H1 (cell line): ENCODE results near the gene ARGLU1. TPM values are rescaled to one million over a fixed set of nuclear protein-coding genes. Genes with fewer than 3 reads are reported as not detected.

Source experiments
- CTCF ChIA-PET: fragments of 300-600 bp; sonication (Branson Sonifier 250); formaldehyde crosslinking; loops from one replicate; lab custom pipeline; 2021; ENCODE audit not compliant: partially characterized antibody; lab: Charles Lee
- POLR2A ChIA-PET: fragments of 300-600 bp; sonication (Branson Sonifier 250); formaldehyde crosslinking; loops from one replicate; lab custom pipeline; 2021; ENCODE audit warnings: inconsistent platforms; ENCODE audit not compliant: partially characterized antibody; lab: Charles Lee
- DNase-seq, 2 experiments: peaks; one replicate each; pipeline versions ENCODE4 v3.0.0 to v3.0.0-alpha.2; 2010 to 2022; ENCODE audit warnings: low spot score in 2 of 2, low read depth in 1 of 2, mixed read lengths in 1 of 2
- FAIRE-seq: peaks from 2 replicates; lab custom pipeline; 2011; peaks lifted over from hg19 to GRCh38; lab: Jason Lieb, UNC
- H2AFZ ChIP-seq: 2 replicates; pipeline ENCODE4 v1.8.1; 2012; ENCODE audit warnings: low read length, inconsistent platforms
- H2AK5ac ChIP-seq: 2 replicates; pipeline ENCODE4 v1.6.1; 2013; ENCODE audit warnings: low read depth, low read length
- H2BK120ac ChIP-seq: replicated peaks from 2 replicates; pipeline ENCODE3; 2013; ENCODE audit warnings: low read depth, low read length, inconsistent platforms
- H2BK12ac ChIP-seq: 2 replicates; pipeline ENCODE4 v1.6.1; 2013; ENCODE audit warnings: low read depth, low read length
- H2BK15ac ChIP-seq: 2 replicates; pipeline ENCODE4 v1.6.1; 2013; ENCODE audit warnings: low read length
- H2BK20ac ChIP-seq: 2 replicates; pipeline ENCODE4 v1.6.1; 2013; ENCODE audit warnings: low read length
- H2BK5ac ChIP-seq: 2 replicates; pipeline ENCODE4 v1.6.1; 2013; ENCODE audit warnings: low read depth, low read length
- H3K14ac ChIP-seq: 2 replicates; pipeline ENCODE4 v1.6.1; 2013; ENCODE audit warnings: inconsistent platforms; ENCODE audit not compliant: insufficient read length
- H3K18ac ChIP-seq: 2 replicates; pipeline ENCODE4 v1.6.1; 2013; ENCODE audit warnings: low read length; ENCODE audit errors: extremely low read depth
- H3K23ac ChIP-seq: 2 replicates; pipeline ENCODE4 v1.6.1; 2013; ENCODE audit warnings: inconsistent platforms; ENCODE audit not compliant: insufficient read length
- H3K23me2 ChIP-seq: 2 replicates; pipeline ENCODE4 v1.6.1; 2013; ENCODE audit warnings: low read depth, low read length
- H3K27ac ChIP-seq: 2 replicates; pipeline ENCODE4 v1.6.1; 2011; ENCODE audit warnings: low read depth, low read length, inconsistent platforms
- H3K27me3 ChIP-seq, 4 experiments: replicated peaks in 1 of 4; 1 replicate in 1 of 4; 2 replicates in 3 of 4; pipeline versions ENCODE4 v1.6.1 to v1.8.1; 2011 to 2013; ENCODE audit warnings: low read length in 3 of 4, mild to moderate bottlenecking in 3 of 4, inconsistent platforms in 2 of 4, mixed read lengths in 2 of 4, moderate library complexity in 1 of 4; ENCODE audit not compliant: control insufficient read depth in 3 of 4, insufficient read depth in 3 of 4; ENCODE audit errors: extremely low read depth in 1 of 4
- H3K36me3 ChIP-seq, 4 experiments: 2 replicates each; pipeline versions ENCODE4 v1.6.1 to v1.8.1; 2011 to 2013; ENCODE audit warnings: mild to moderate bottlenecking in 4 of 4, low read length in 3 of 4, moderate library complexity in 2 of 4, control low read depth in 1 of 4, inconsistent platforms in 1 of 4; ENCODE audit not compliant: insufficient read depth in 4 of 4, control insufficient read depth in 2 of 4
- H3K4ac ChIP-seq: replicated peaks from 2 replicates; pipeline ENCODE3; 2013; ENCODE audit warnings: low read length, low read depth, mixed read lengths, inconsistent platforms; ENCODE audit not compliant: insufficient read length
- H3K4me1 ChIP-seq, 4 experiments: replicated peaks in 1 of 4; 1 replicate in 1 of 4; 2 replicates in 3 of 4; pipeline versions ENCODE4 v1.6.1 to v1.8.1; 2011 to 2013; ENCODE audit warnings: low read length in 3 of 4, inconsistent platforms in 2 of 4, mixed read lengths in 1 of 4; ENCODE audit not compliant: insufficient read depth in 4 of 4, control insufficient read depth in 3 of 4
- H3K4me2 ChIP-seq, 2 experiments: 2 replicates each; pipeline versions ENCODE4 v1.6.1 to v1.8.1; 2011 to 2013; ENCODE audit warnings: low read depth in 2 of 2, low read length in 2 of 2, control low read depth in 1 of 2, inconsistent platforms in 1 of 2, mild to moderate bottlenecking in 1 of 2; ENCODE audit not compliant: insufficient read depth in 1 of 2
- H3K4me3 ChIP-seq, 4 experiments: fragments of 200-600, 300-600 bp in 1 of 4; sonication (generic), shearing (Covaris generic), sonication (Bioruptor Twin) in 1 of 4; 2 replicates each; pipeline versions ENCODE4 v1.5.1 to v1.8.1; 2011 to 2016; ENCODE audit warnings: low read length in 4 of 4, low read depth in 3 of 4, control low read depth in 2 of 4, inconsistent platforms in 2 of 4, mild to moderate bottlenecking in 2 of 4, mixed read lengths in 1 of 4, moderate library complexity in 1 of 4; ENCODE audit not compliant: insufficient read depth in 2 of 4; ENCODE audit errors: extremely low read depth in 1 of 4
- H3K56ac ChIP-seq: replicated peaks from 2 replicates; pipeline ENCODE3; 2013; ENCODE audit warnings: low read depth, mild to moderate bottlenecking, mixed read lengths, low read length, inconsistent platforms; ENCODE audit not compliant: insufficient read length
- H3K79me1 ChIP-seq: 2 replicates; pipeline ENCODE4 v1.6.1; 2013; ENCODE audit warnings: low read depth, low read length, control low read depth
- H3K79me2 ChIP-seq, 2 experiments: 2 replicates each; pipeline versions ENCODE4 v1.6.1 to v1.8.1; 2012 to 2013; ENCODE audit warnings: low read length in 2 of 2, mild to moderate bottlenecking in 2 of 2, inconsistent platforms in 1 of 2; ENCODE audit not compliant: insufficient read depth in 2 of 2, control insufficient read depth in 1 of 2
- H3K9ac ChIP-seq, 4 experiments: replicated peaks in 1 of 4; 1 replicate in 1 of 4; 2 replicates in 3 of 4; pipeline versions ENCODE4 v1.6.1 to v1.8.1; 2011 to 2013; ENCODE audit warnings: low read depth in 3 of 4, low read length in 3 of 4, control low read depth in 2 of 4, mild to moderate bottlenecking in 2 of 4, moderate library complexity in 2 of 4, inconsistent platforms in 1 of 4; ENCODE audit errors: extremely low read depth in 1 of 4
- H3K9me3 ChIP-seq, 2 experiments: 2 replicates each; pipeline versions ENCODE4 v1.6.1 to v1.8.1; 2012 to 2013; ENCODE audit warnings: mild to moderate bottlenecking in 2 of 2, moderate library complexity in 2 of 2, control low read depth in 1 of 2, inconsistent platforms in 1 of 2, low read depth in 1 of 2, low read length in 1 of 2, mixed read lengths in 1 of 2; ENCODE audit not compliant: insufficient read depth in 2 of 2
- H4K20me1 ChIP-seq, 2 experiments: replicated peaks in 1 of 2; 2 replicates each; pipeline versions ENCODE3 to v1.8.1; 2011 to 2013; ENCODE audit warnings: inconsistent platforms in 2 of 2, low read length in 2 of 2, mild to moderate bottlenecking in 1 of 2; ENCODE audit not compliant: insufficient read depth in 2 of 2, control insufficient read depth in 1 of 2
- H4K5ac ChIP-seq: 2 replicates; pipeline ENCODE4 v1.6.1; 2013; ENCODE audit warnings: low read length, low read depth, mixed read lengths, inconsistent platforms; ENCODE audit not compliant: insufficient read length
- H4K8ac ChIP-seq: 2 replicates; pipeline ENCODE4 v1.8.0; 2013; ENCODE audit warnings: mild to moderate bottlenecking, moderate library complexity, low read length, inconsistent platforms; ENCODE audit not compliant: insufficient read depth; ENCODE audit errors: extremely low read depth
- H4K91ac ChIP-seq: replicated peaks from 2 replicates; pipeline ENCODE3; 2013; ENCODE audit warnings: low read length, mixed read lengths, inconsistent platforms; ENCODE audit not compliant: insufficient read length
- BRCA1 ChIP-seq: IDR thresholded peaks from 2 replicates; pipeline ENCODE4 v1.6.1; 2012; ENCODE audit warnings: low read depth, low read length, improper control_type of control experiment
- CBX5 ChIP-seq: fragments of 300-800, 300-1000 bp; sonication (generic); IDR thresholded peaks from 2 replicates; pipeline ENCODE4 v1.7.1; 2016; ENCODE audit warnings: antibody characterized with exemption, low read length, low read depth
- HDAC6 ChIP-seq: IDR thresholded peaks from one replicate; pipeline ENCODE4 v1.7.1; 2012; ENCODE audit warnings: low read depth, mild to moderate bottlenecking, inconsistent platforms, low read length, moderate library complexity
- SRF ChIP-seq: IDR thresholded peaks from 2 replicates; pipeline ENCODE4 v1.6.1; 2011; ENCODE audit warnings: mild to moderate bottlenecking, low read depth, low read length, moderate library complexity
- TAF7 ChIP-seq: optimal IDR thresholded peaks from 2 replicates; pipeline ENCODE3; 2011; ENCODE audit warnings: low read depth, mild to moderate bottlenecking, inconsistent platforms, low read length, moderate library complexity, borderline replicate concordance
- TEAD4 ChIP-seq: IDR thresholded peaks from 2 replicates; pipeline ENCODE4 v1.6.1; 2012; ENCODE audit warnings: low read depth, low read length, inconsistent platforms, mixed read lengths
- WGBS, 2 experiments: shearing (Covaris generic) in 1 of 2; methylation state at CpG; one replicate each; pipeline versions ENCODE4 v1.1.6 to v1.1.7; 2013 to 2015; ENCODE audit warnings: low lambda C conversion rate in 2 of 2, mixed read lengths in 2 of 2, inconsistent platforms in 1 of 2, low coverage in 1 of 2, missing lambda C conversion rate in 1 of 2; ENCODE audit not compliant: insufficient replicate concordance in 2 of 2, insufficient coverage in 1 of 2, insufficient read length in 1 of 2; ENCODE audit errors: extremely low coverage in 1 of 2, missing lambda C conversion rate in 1 of 2; 5-methylcytosine and 5-hydroxymethylcytosine counted together
- polyA plus RNA-seq, 7 experiments: library from polyadenylated mRNA; depleted of rRNA in 3 of 7; stranded (reverse) in 5 of 7; unstranded in 2 of 7; fragments of >200 nt in 5 of 7; fragments of 200-250 nt in 2 of 7; gene quantifications; 1 replicate in 5 of 7; 2 replicates in 1 of 7; 4 replicates in 1 of 7; pipeline versions ENCODE4 v1.2.1 to v1.2.3, GENCODE V29; 2011 to 2013; ENCODE audit warnings: missing spikeins in 2 of 7, mixed read lengths in 2 of 7
- total RNA-seq: library from RNA; stranded (reverse); fragmentation: NEBNext Ultra II Directional; extraction: Animal tissue kit (Norgen Biotek cat#: 25700); gene quantifications from 2 replicates; pipeline ENCODE4 v1.2.1, GENCODE V29; 2021

The ARGLU1 gene
- total and polyA plus RNA-seq, 2 of the 8 experiments (the other 6 are each of a cell fraction or from before 2014, with no cell fraction given) = 47.8 to 84.9 TPM

DNA sequence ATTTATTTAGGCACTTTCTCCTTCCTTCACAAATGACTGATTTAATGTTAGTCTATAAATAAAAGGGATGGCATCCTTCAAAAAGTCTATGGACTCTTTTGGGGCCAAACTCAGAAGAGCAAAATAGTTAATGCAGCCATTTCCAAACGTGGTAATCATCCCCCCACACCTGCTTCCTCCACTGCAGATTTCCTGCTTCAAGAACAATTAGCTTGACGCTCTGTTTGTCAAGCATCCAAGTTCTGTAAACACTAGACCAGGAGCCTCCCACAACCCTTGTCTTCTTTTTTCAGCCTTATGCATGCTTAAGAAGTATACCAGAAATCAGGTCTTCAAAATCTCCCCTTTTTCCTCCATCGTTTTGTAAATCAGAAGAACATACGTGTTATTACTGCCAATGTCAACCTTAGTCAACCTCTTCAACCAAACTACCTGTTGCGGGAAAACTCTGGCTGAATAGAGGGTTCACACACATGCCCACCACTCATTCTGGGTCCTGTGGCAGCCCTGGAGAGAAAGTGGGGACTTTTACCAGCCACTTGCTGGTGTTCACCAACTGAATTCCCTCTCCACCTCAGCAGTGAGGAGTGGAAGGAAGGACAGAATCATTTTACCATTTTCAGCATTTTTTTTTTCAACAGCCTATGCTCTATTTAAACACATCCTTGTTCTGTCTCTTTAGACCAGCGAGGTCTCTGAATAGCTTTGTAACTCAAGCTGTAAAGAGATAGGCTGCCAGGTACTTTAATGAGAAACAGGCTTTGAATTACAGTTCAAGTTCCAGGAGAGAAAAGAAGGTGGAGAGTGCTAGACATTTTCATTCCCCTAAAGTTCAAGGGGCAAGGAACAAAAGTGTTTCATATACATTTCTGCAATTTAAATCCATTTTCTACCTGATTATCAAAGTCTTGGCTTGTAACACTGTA is 71.6 kb downstream of the ARGLU1 start:
- H3K4me3 ChIP-seq = no peak overlapping the region
- H3K23me2 ChIP-seq = no peaks in the 10 kb centered on the region
- no peak overlapping the region for H2BK5ac ChIP-seq
- no peak overlapping the region for H4K91ac ChIP-seq
- no peak overlapping the region for H2AK5ac ChIP-seq
- H3K79me2 ChIP-seq = peaks cover 0 to 3% of the 10 kb centered on the region in 2 experiments; a peak in 1 of 4 replicates
- no peak overlapping the region for H2BK15ac ChIP-seq
- H4K8ac ChIP-seq = no peak overlapping the region
- H2BK12ac ChIP-seq = no peak overlapping the region
- no peak overlapping the region for H2AFZ ChIP-seq
- H3K27ac ChIP-seq = no peak overlapping the region
- no peak overlapping the region for H3K23ac ChIP-seq
- no peak for DNase-seq
- no peak overlapping the region for H3K4ac ChIP-seq
- no peak overlapping the region for H3K14ac ChIP-seq
- H2BK120ac ChIP-seq = no peak overlapping the region
- no peak overlapping the region for H3K18ac ChIP-seq
- H4K20me1 ChIP-seq = peaks cover 0 to 5% of the 10 kb centered on the region in 2 experiments
- H2BK20ac ChIP-seq = no peak overlapping the region
- H3K9me3 ChIP-seq = no peaks in the 10 kb centered on the region
- ChIA-PET CTCF (interaction anchor here (0.5 to 0.7 kb wide), 2 partner anchors 153 to 1315 kb away, joined by 3 to 7 read pairs; no protein-coding TSS in a partner anchor), POLR2A (interaction anchor here (1.4 kb wide), 1 partner anchor 39 kb away, joined by 4 read pairs; the partner anchor contains the start of gene EFNB2)
- H3K36me3 ChIP-seq = peaks cover 3 to 21% (median 14%) of the 10 kb centered on the region in 4 experiments; a peak in 6 of 8 replicates
- no peak overlapping the region for H3K4me2 ChIP-seq
- H3K4me1 ChIP-seq = peaks cover 0 to 17% (median 3%) of the 10 kb centered on the region in 4 experiments; a peak in 4 of 7 replicates
- H3K27me3 ChIP-seq = peaks cover 0 to 1% (median 0%) of the 10 kb centered on the region in 4 experiments; a peak in 1 of 7 replicates
- no peak overlapping the region for H3K9ac ChIP-seq
- no peak overlapping the region for H3K56ac ChIP-seq
- peak; percentile 39 for FAIRE-seq
- no peak overlapping the region for H4K5ac ChIP-seq
- 78% methylated on average over 6 of the region's 6 CpGs; no CpG with 5 or more reads in 1 of the 2 experiments for WGBS, 2 experiments
- no peaks in the 10 kb centered on the region; the same call in 1 of the 2 replicates for H3K79me1 ChIP-seq
- no peak for TF ChIP-seq HDAC6
- TF ChIP-seq CBX5 = no peak
- no peak for TF ChIP-seq BRCA1
- TF ChIP-seq SRF = no peak
- TF ChIP-seq TAF7 = no peak
- no peak for TF ChIP-seq TEAD4
